Retinal pigment epithelial cell (primary cell): ENCODE measurements around the gene ERICH3.

Source experiments
- DNase-seq: peaks from one replicate; pipeline ENCODE4 v3.0.0-alpha.2; 2010; ENCODE audit warnings: low read depth
- H3K4me3 ChIP-seq: 2 replicates; pipeline ENCODE4 v1.5.1; 2011; ENCODE audit warnings: mild to moderate bottlenecking, low read length, control low read depth, moderate library complexity
- TF ChIP-seq, protein P1 (sequence below): conservative IDR thresholded peaks from 2 replicates; pipeline ENCODE4 v1.5.1; 2011; ENCODE audit warnings: low read depth, low read length, control low read depth, inconsistent platforms

ERICH3 gene

DNA sequence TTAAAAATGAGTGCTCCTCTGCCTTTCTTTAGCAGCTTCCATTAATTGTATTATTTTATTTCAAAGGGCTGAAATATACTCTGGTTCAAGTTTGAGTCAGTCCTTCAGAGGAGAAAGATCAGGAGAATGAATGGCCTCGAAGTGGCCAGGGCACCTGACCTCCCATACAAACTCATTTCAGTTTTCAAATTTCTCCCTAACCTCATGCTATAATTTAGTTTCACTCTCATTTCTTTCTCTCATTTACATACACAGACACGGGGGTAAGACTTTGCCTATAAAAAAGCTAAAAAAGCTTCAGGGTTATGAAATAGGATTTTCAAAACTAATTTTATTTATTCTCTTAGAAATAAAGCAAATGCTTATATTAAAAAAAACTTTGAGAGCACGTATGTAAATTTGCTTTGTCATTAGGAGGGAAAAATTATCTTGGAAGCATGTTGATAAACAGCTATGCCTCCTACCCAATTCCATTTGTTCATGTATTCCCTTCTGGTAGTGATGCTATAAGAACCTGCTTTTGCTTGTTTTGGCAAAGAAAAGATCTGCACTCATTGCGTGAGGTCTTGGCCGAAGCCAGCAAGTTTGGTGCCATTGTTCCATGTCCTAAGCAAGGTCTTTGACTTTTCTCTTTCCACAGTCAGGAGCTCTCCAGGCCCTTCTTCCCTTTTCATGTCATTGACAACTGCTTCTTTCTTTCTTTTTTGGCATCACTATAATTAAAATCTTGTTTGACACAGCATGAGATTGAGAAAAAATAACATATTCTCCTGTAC is 80.8 kb downstream of the ERICH3 start:
- no peak for DNase-seq
- TF ChIP-seq, protein P1, sequence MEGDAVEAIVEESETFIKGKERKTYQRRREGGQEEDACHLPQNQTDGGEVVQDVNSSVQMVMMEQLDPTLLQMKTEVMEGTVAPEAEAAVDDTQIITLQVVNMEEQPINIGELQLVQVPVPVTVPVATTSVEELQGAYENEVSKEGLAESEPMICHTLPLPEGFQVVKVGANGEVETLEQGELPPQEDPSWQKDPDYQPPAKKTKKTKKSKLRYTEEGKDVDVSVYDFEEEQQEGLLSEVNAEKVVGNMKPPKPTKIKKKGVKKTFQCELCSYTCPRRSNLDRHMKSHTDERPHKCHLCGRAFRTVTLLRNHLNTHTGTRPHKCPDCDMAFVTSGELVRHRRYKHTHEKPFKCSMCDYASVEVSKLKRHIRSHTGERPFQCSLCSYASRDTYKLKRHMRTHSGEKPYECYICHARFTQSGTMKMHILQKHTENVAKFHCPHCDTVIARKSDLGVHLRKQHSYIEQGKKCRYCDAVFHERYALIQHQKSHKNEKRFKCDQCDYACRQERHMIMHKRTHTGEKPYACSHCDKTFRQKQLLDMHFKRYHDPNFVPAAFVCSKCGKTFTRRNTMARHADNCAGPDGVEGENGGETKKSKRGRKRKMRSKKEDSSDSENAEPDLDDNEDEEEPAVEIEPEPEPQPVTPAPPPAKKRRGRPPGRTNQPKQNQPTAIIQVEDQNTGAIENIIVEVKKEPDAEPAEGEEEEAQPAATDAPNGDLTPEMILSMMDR: no peak
- H3K4me3 ChIP-seq: no peak overlapping the region

DNA sequence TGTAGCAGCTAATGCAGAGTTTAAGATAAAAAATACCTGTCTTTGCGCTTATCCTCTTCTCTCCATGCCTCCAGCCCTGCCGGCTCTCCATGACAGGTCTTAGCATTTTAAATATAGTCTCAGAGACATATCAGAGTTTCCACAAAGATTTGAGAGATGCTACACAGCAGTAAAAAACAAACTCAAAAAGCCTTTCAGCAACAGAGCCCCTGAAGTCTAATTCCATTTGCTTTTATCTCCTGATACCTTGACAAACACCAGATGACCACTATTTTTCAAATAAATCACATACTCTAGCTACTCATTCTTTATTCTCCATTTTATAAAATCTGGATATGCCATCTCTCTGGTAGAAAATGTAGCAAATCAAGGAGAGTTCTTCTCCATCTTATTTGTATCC is 81.6 kb downstream of the ERICH3 start:
- TF ChIP-seq, protein P1: no peak

DNA sequence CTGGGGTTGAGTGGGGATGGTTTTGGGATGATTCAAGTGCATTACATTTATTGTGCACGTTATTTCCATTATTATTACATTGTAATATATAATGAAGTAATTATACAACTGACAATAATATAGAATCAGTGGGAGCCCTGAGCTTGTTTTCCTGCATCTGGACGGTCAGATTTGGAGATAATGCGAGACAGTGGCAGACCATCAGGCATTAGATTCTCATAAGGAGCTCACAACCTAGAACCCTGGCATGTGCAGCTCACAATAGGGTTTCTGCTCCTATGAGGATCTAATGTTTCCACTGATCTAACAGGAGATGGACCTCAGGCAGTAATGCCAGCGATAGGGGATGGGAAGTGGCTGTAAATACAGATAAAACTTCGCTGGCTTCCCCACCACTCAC is 83.3 kb downstream of the ERICH3 start:
- no peak for DNase-seq
- TF ChIP-seq, protein P1: no peak
- no peak overlapping the region for H3K4me3 ChIP-seq

More for the DNA sequence above, 81.6 kb downstream of the ERICH3 start:
- no peak overlapping the region for H3K4me3 ChIP-seq
- no peak for DNase-seq

DNA sequence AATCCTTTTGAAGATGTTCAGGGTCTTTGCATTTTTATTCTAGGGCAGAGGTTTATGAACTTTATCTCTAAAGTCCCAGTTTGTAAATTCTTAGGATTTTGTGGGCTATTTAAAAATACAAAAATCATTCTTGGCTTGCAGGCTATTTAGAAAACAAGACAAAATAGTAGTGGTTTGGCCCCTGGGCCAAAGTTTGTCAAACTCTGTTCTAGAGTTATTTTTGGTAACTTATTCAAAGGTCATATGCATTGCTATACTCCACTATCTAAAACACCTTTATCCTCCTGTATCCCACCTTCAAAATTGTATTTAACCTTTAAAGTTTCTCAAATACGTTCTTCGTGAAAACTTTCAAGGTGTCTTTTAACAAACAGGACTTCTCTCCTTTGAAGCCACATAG is 85.7 kb downstream of the ERICH3 start:
- TF ChIP-seq, protein P1: no peak
- no peak overlapping the region for H3K4me3 ChIP-seq
- no peak for DNase-seq

DNA sequence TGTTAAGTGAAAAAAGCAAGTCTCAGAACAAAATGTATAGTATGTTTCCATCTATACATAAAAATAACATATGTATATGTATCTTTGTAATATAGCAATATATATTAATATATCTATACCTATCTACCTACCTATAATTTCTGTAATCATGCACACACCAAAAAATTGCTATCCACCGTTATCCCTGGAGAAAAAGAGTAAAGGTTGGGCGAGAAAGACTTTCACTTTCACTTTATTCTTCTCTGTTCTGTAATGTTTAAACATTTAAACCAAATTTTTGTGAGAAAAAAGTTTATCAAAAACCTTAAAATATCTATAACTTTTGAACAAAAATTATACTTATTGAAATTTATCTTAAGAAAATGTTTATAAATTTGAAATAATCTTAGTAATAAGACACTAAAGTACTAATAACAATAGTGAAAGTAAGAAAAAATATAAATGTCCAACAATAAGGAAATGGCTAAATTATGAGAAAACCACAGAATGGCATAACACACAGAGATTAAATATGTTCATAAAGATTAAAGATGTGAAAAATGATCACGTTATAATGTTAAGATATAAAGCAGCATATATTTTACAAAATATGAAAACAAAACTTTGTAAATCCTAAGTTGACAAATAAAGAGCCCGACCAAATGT is 87.2 kb downstream of the ERICH3 start:
- TF ChIP-seq, protein P1: no peak
- no peak for DNase-seq
- no peak overlapping the region for H3K4me3 ChIP-seq

DNA sequence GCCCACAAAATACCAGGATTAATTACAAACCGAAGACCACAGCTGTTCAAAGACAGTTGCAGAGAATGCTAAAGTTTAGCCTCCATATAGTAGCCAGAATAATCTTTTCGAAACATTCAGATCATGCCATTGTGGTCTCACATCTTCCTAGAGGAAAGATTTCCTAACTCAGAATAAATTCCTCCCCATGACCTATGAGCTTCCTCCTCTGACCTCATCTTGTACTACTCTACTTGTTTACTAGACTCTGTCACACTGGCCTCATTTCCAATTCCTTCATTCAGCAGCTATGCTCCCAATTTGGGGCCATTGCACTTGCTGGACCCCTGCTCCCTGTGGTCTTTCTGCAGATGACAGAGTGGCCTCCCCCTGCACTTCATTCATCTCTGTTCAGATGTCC is 89.4 kb downstream of the ERICH3 start:
- H3K4me3 ChIP-seq: no peak overlapping the region
- no peak for DNase-seq
- TF ChIP-seq, protein P1: no peak

DNA sequence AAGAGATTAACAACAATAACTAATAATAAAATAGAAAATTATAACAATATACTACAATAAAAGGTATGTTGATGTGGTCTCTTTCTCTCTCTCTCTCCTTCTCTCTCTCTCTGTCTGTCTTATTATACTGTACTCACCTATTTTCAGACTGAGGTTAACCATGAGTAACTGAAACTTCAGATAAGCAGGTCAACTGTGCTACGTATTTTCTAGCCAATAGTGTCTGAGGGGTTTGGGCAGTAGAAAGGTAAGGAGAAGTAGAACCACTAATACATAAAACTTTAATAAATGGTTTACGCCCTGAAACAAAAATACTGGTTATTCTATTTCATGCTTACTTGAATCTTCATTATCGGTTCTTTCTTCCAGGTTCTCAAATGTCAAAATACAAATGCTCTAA is 90.2 kb downstream of the ERICH3 start:
- DNase-seq: no peak
- no peak overlapping the region for H3K4me3 ChIP-seq
- TF ChIP-seq, protein P1: no peak
